Activated CD8-positive, alpha-beta T cell treated with anti-CD3 and anti-CD28 coated beads for 36 hours (primary cell): ENCODE measurements around the gene THRA. TPM values are rescaled to one million over a fixed set of nuclear protein-coding genes. Genes with fewer than 3 reads are reported as not detected.

ENCODE experiments used
- ATAC-seq: fragments of 200-7000 bp; cut with Tn5 transposase; one replicate; pipeline ENCODE4 v1.10.0; 2021; ENCODE audit warnings: mild to moderate bottlenecking, moderate library complexity
- CTCF ChIA-PET: fragments of 350-600 bp; sonication (Branson Sonifier 250); formaldehyde crosslinking; loops from one replicate; lab custom pipeline; 2021; ENCODE audit warnings: antibody characterized with exemption; lab: Charles Lee
- POLR2A ChIA-PET: fragments of 350-600 bp; sonication (Branson Sonifier 250); formaldehyde crosslinking; loops from one replicate; lab custom pipeline; 2021; ENCODE audit warnings: antibody characterized with exemption; lab: Charles Lee
- DNase-seq: peaks from one replicate; pipeline ENCODE4 v3.0.0-alpha.2; 2020
- H3K27ac Mint-ChIP-seq: one replicate; pipeline ENCODE4 v1.8.0; 2021; ENCODE audit warnings: mild to moderate bottlenecking, mixed read lengths
- H3K27me3 Mint-ChIP-seq: one replicate; pipeline ENCODE4 v1.8.0; 2021; ENCODE audit warnings: mixed read lengths
- H3K36me3 Mint-ChIP-seq: one replicate; pipeline ENCODE4 v1.8.0; 2021; ENCODE audit warnings: low read depth, mixed read lengths
- H3K4me1 Mint-ChIP-seq: one replicate; pipeline ENCODE4 v1.8.0; 2021; ENCODE audit warnings: low read depth, mixed read lengths
- H3K4me3 Mint-ChIP-seq: one replicate; pipeline ENCODE4 v1.8.0; 2021; ENCODE audit warnings: mild to moderate bottlenecking, moderate library complexity, mixed read lengths
- H3K9me3 Mint-ChIP-seq: one replicate; pipeline ENCODE4 v1.8.0; 2021; ENCODE audit warnings: mixed read lengths
- CTCF ChIP-seq: fragments of 200-600 bp; IDR thresholded peaks from one replicate; pipeline ENCODE4 v1.8.0; 2022; ENCODE audit warnings: antibody characterized with exemption, mild to moderate bottlenecking
- intact Hi-C: fragments of 100-400 bp; cut with micrococcal nuclease; formaldehyde crosslinking; loops from one replicate; pipeline ENCODE4 v1.10.0; 2022
- total RNA-seq, 2 experiments: library from RNA; stranded (reverse); gene quantifications; one replicate each; pipeline ENCODE4 v1.2.3, GENCODE V29; 2021

Gene THRA
- total RNA-seq, 2 experiments from 2014 or later: 11.1 to 13.8 TPM

- ATAC-seq: no peak
- CTCF ChIA-PET: interaction anchor here (1.1 to 6.8 kb wide), 5 partner anchors 7 to 53 kb away, joined by 3 to 57 read pairs (median 3); partner anchors contain the start of gene CSF3
- H3K4me3 Mint-ChIP-seq: no peak overlapping the region
These were observed 29.4 kb upstream of the THRA start for GRCh38 chr17:40033339-40033738.

GRCh38 chr17:40034426-40035161 lies 28.2 kb upstream of the THRA start:
- Mint-ChIP-seq H3K9me3 (no peaks in the 10 kb centered on the region), H3K36me3 (peaks cover 18% of the 10 kb centered on the region), H3K27ac (no peak overlapping the region), H3K27me3 (no peaks in the 10 kb centered on the region), H3K4me1 (no peaks in the 10 kb centered on the region), H3K4me3 (no peak overlapping the region)
- DNase-seq (no peak), ATAC-seq (no peak)
- TF ChIP-seq CTCF: no peak
- intact Hi-C loops: no loop called here
- POLR2A ChIA-PET: no interaction called here
- CTCF ChIA-PET: interaction anchor here (0.9 to 6.8 kb wide), 13 partner anchors 8 to 154 kb away, joined by 3 to 57 read pairs (median 4); partner anchors contain the start of gene CSF3

More at GRCh38 chr17:40033339-40033738, 29.4 kb upstream of the THRA start:
- peaks cover 25% of the 10 kb centered on the region for H3K36me3 Mint-ChIP-seq
- H3K4me1 Mint-ChIP-seq: no peaks in the 10 kb centered on the region
- DNase-seq: no peak
- H3K9me3 Mint-ChIP-seq: no peaks in the 10 kb centered on the region
- POLR2A ChIA-PET: no interaction called here
- no peak for TF ChIP-seq CTCF
- H3K27ac Mint-ChIP-seq: no peak overlapping the region
- intact Hi-C loops: no loop called here
- H3K27me3 Mint-ChIP-seq: no peaks in the 10 kb centered on the region

GRCh38 chr17:40035162-40035559 lies 27.6 kb upstream of the THRA start:
- no peak for DNase-seq
- intact Hi-C loops: no loop called here
- H3K4me3 Mint-ChIP-seq: no peak overlapping the region
- ChIA-PET POLR2A (no interaction called here), CTCF (interaction anchor here (0.7 to 6.8 kb wide), 14 partner anchors 9 to 153 kb away, joined by 3 to 57 read pairs (median 4); partner anchors contain the start of genes CSF3 and MED24)
- H3K36me3 Mint-ChIP-seq: peaks cover 15% of the 10 kb centered on the region
- ATAC-seq: no peak
- H3K9me3 Mint-ChIP-seq: no peaks in the 10 kb centered on the region
- peak; percentile 49 for TF ChIP-seq CTCF
- H3K27me3 Mint-ChIP-seq: no peaks in the 10 kb centered on the region
- no peaks in the 10 kb centered on the region for H3K4me1 Mint-ChIP-seq
- no peak overlapping the region for H3K27ac Mint-ChIP-seq

DNA sequence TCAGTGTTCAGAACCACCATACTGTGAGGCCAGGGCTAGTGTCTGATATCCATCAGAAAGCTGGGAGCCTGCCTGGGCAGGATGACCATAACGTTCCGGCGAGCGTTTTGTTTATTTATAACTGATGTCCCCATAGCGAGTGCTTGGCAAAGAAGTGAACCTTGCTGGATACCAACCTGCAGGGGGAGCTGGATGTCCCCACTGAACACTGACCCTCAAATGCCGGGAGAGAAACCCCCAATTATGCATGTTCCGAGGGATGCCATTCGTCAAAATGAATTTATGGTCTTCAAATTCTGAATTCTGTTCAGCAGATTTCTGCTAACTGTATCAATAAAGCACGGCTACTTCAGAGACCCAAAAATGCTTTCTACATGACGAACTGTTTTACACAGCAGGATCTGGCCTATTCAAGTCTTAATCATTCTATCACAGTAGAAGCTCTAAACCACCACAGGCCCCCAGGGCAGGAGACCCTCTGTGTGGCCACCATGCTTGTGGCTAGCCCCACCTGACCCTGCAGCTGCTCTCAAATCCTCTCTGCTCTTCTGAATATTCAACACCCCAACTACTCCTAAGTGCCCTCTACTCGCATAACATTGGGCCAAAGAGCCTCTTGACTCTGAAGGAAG lies 23.8 kb upstream of the THRA start:
- ATAC-seq (no peak), DNase-seq (no peak)
- intact Hi-C loops: no loop called here
- Mint-ChIP-seq H3K36me3 (peaks cover 3% of the 10 kb centered on the region), H3K27ac (no peak overlapping the region), H3K4me1 (no peaks in the 10 kb centered on the region), H3K27me3 (no peaks in the 10 kb centered on the region), H3K9me3 (no peaks in the 10 kb centered on the region), H3K4me3 (no peak overlapping the region)
- POLR2A ChIA-PET: no interaction called here
- CTCF ChIA-PET: interaction anchor here (0.9 to 6.8 kb wide), 11 partner anchors 13 to 152 kb away, joined by 3 to 57 read pairs (median 5); partner anchors contain the start of genes CSF3 and MED24
- peak; percentile 28 for TF ChIP-seq CTCF

GRCh38 chr17:40041196-40041595 lies 21.6 kb upstream of the THRA start:
- Mint-ChIP-seq H3K27ac (no peak overlapping the region), H3K27me3 (no peaks in the 10 kb centered on the region), H3K4me3 (no peak overlapping the region), H3K4me1 (no peaks in the 10 kb centered on the region), H3K9me3 (no peaks in the 10 kb centered on the region), H3K36me3 (peaks cover 3% of the 10 kb centered on the region)
- no peak for TF ChIP-seq CTCF
- ATAC-seq (no peak), DNase-seq (no peak)
- intact Hi-C loops: no loop called here
- CTCF ChIA-PET: interaction anchor here (0.6 to 2.2 kb wide), 4 partner anchors 14 to 71 kb away, joined by 3 to 18 read pairs (median 5); no protein-coding TSS in a partner anchor
- POLR2A ChIA-PET: no interaction called here
